ENCODE results near the gene TAF5L. TPM values are rescaled to one million over a fixed set of nuclear protein-coding genes. Genes with fewer than 3 reads are reported as not detected.

TAF5L gene
- polyA plus RNA-seq, 1 experiment: 17.3 TPM

GRCh38 chr1:229579059-229579673 is 46.8 kb downstream of the TAF5L start:
- CTCF ChIA-PET: interaction anchor here (0.6 to 1.6 kb wide), 3 partner anchors 17 to 82 kb away, joined by 3 to 7 read pairs (median 4); partner anchors contain the start of gene ABCB10
- POLR2A ChIA-PET: interaction anchor here (0.6 kb wide), 1 partner anchor 63 kb away, joined by 3 read pairs; no protein-coding TSS in a partner anchor
- TF ChIP-seq CTCF (IDR thresholded peaks at IDR 0.05; ENCODE audit: low read depth, low read length): no peak
- Histone ChIP-seq H3K4me3 (ENCODE audit: low read depth, low read length) (no peak overlapping the region), H3K27me3 (ENCODE audit: control insufficient read depth, insufficient read depth, low read length) (peaks cover 2% of the 10 kb centered on the region), H3K27ac (ENCODE audit: low read depth, low read length) (no peak overlapping the region), H3K9me3 (ENCODE audit: control insufficient read depth, insufficient read depth, low read length) (no peaks in the 10 kb centered on the region)
- DNase-seq (ENCODE audit: low read depth, low spot score): no peak

GRCh38 chr1:229578168-229579058 is 47.5 kb downstream of the TAF5L start:
- Histone ChIP-seq H3K27me3 (ENCODE audit: control insufficient read depth, insufficient read depth, low read length) (peaks cover 2% of the 10 kb centered on the region), H3K27ac (ENCODE audit: low read depth, low read length) (no peak overlapping the region), H3K9me3 (ENCODE audit: control insufficient read depth, insufficient read depth, low read length) (no peaks in the 10 kb centered on the region), H3K4me3 (ENCODE audit: low read depth, low read length) (no peak overlapping the region)
- CTCF ChIA-PET: interaction anchor here (1.3 to 1.6 kb wide), 2 partner anchors 18 to 20 kb away, joined by 4 to 7 read pairs; partner anchors contain the start of gene ABCB10
- DNase-seq (ENCODE audit: low read depth, low spot score): no peak
- no peak for TF ChIP-seq CTCF (IDR thresholded peaks at IDR 0.05; ENCODE audit: low read depth, low read length)
- POLR2A ChIA-PET: interaction anchor here (0.6 kb wide), 1 partner anchor 63 kb away, joined by 3 read pairs; no protein-coding TSS in a partner anchor

- CTCF ChIA-PET: no interaction called here
- DNase-seq (ENCODE audit: low read depth, low spot score): no peak
- no peak for TF ChIP-seq CTCF (IDR thresholded peaks at IDR 0.05; ENCODE audit: low read depth, low read length)
- H3K27me3 ChIP-seq (ENCODE audit: control insufficient read depth, insufficient read depth, low read length): peaks cover 2% of the 10 kb centered on the region
- POLR2A ChIA-PET: no interaction called here
- H3K9me3 ChIP-seq (ENCODE audit: control insufficient read depth, insufficient read depth, low read length): no peaks in the 10 kb centered on the region
- H3K4me3 ChIP-seq (ENCODE audit: low read depth, low read length): no peak overlapping the region
- no peak overlapping the region for H3K27ac ChIP-seq (ENCODE audit: low read depth, low read length)
Measured at GRCh38 chr1:229574679-229575442, 51.1 kb downstream of the TAF5L start.

GRCh38 chr1:229572286-229572685 is 53.6 kb downstream of the TAF5L start:
- POLR2A ChIA-PET: no interaction called here
- CTCF ChIA-PET: interaction anchor here (4.3 kb wide), 1 partner anchor 13 kb away, joined by 22 read pairs; the partner anchor contains the start of gene ABCB10
- no peak overlapping the region for H3K4me3 ChIP-seq (ENCODE audit: low read depth, low read length)
- H3K9me3 ChIP-seq (ENCODE audit: control insufficient read depth, insufficient read depth, low read length): no peaks in the 10 kb centered on the region
- no peak overlapping the region for H3K27ac ChIP-seq (ENCODE audit: low read depth, low read length)
- TF ChIP-seq CTCF (IDR thresholded peaks at IDR 0.05; ENCODE audit: low read depth, low read length): no peak
- H3K27me3 ChIP-seq (ENCODE audit: control insufficient read depth, insufficient read depth, low read length): no peaks in the 10 kb centered on the region
- no peak for DNase-seq (ENCODE audit: low read depth, low spot score)
